Eye (tissue), 1 donor: ENCODE measurements around the gene BAHCC1.

Source experiments
- DNase-seq: peaks from one replicate; pipeline ENCODE4 v3.0.0-alpha.2; 2015

Gene BAHCC1

GRCh38 chr17:81500047-81500446 is 104.8 kb downstream of the BAHCC1 start:
- no peak for DNase-seq

GRCh38 chr17:81502471-81503017 is 107.3 kb downstream of the BAHCC1 start:
- DNase-seq = no peak

- DNase-seq = no peak
Measured at GRCh38 chr17:81503619-81504018, 108.4 kb downstream of the BAHCC1 start.

DNA sequence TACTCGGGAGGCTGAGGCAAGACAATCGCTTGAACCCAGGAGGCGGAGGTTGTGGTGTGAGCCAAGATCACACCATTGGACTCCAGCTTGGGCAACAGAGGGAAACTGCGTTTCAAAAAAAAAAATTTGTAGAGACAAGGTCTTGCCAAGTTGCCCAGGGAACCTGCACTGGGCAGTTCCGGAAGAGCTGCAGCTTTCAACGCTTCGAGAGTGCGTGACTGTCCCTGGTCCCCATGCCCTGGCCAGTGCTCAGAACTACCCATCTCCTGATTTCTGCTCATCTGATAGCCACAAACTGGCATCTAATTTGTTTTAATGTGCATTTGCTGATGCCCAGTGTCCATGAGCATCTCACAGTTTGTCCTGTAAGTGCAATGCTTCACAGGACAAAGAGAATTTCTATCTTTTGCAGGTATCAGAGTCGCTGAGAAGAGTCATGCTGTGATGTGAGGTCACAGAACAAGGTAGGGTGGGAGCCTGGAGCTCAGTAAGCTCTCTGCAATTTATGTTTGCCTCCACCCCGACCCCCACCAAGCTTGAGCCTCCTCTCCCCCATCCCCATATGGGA is 113.5 kb downstream of the BAHCC1 start:
- no peak for DNase-seq

GRCh38 chr17:81509207-81509971 is 114.1 kb downstream of the BAHCC1 start:
- no peak for DNase-seq

DNA sequence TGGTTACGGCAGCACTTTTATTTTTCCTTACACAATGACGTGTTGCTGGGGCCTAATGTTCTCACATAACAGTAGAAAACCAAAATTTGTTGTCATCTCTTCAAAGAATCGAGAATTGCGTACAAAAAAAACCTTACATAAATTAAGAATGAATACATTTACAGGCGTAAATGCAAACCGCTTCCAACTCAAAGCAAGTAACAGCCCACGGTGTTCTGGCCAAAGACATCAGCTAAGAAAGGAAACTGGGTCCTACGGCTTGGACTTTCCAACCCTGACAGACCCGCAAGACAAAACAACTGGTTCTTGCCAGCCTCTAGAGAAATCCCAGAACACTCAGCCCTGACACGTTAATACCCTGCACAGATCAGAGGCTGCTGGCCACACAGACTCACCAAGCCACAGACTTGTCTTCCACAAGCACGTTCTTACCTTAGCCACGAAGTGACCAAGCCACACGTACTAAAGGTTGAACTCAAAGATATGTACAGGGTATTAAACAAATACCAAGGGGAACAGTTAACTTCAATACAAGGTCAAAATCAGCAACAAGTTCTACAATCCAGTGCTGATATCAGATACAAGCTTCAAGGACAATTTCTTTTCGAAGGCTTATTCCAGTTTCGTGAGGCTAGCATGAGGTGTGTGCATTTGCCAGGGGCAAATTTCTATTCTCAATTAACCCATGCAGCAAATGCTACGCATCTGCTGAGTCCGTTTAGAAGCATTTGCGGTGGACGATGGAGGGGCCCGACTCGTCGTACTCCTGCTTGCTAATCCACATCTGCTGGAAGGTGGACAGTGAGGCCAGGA is 114.9 kb downstream of the BAHCC1 start:
- no peak for DNase-seq

- peak; percentile 63 for DNase-seq
Measured at GRCh38 chr17:81510785-81511553, 115.7 kb downstream of the BAHCC1 start.

GRCh38 chr17:81511554-81511803 is 116.2 kb downstream of the BAHCC1 start:
- no peak for DNase-seq

GRCh38 chr17:81511804-81512561 is 116.7 kb downstream of the BAHCC1 start:
- DNase-seq = no peak

GRCh38 chr17:81512562-81513371 is 117.5 kb downstream of the BAHCC1 start, which contains the start of gene ACTG1:
Gene ACTG1 (minus strand): TSS chr17:81512799. CDS start chr17:81512354, 445 bp downstream.
- DNase-seq = peak; percentile 97

GRCh38 chr17:81513372-81513752 is 118.1 kb downstream of the BAHCC1 start:
- peak; percentile 88 for DNase-seq

DNA sequence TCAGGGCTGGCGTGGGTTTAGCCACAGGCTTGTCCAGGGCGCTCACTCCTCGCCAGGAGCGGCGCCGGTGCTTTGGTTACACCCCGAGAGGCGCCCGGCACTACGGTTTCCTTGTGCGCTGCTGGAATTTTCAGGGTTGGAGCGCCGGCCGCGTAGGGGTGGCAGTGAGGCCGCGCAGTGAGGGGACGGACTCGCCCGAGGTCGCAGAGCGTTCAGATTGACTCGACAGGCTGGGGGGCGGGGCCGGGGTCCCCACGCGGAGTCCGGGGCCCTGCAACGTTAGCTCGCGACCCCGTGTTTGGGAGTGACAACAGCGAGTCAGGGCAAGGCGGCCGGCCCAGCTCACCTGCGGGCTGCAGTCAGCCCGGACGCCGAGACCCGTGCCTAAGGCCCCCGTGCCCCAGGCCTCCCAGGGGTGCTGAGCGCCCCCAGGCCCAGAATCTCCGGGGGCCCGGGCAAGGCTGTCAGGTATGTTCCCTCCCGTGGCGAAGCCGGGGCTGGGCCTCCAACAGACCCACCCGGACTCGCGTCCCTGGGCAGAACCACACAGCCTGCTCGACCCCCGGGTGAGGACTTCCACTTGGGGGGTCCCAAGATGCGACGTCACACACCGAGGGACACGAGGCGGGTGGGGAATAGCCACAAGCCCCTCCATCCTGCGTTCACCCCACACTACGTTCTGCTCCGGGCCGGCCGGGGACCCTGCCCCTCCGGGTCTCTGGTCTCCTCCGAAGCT is 118.7 kb downstream of the BAHCC1 start:
- DNase-seq = peak; percentile 79

DNA sequence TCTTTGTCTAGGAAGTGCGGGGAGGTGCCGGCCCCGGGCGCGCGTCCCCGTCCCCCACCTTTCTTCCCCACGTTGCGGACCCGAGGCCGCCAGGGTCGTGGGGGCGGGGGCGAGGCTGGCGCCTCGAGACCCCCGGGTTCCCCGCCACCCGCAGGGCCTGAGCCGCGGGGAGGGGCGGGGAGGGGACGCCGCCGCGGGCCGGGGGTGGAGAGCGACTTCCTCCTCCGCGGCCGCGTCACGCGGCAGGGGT is 119.2 kb downstream of the BAHCC1 start:
- DNase-seq = no peak

GRCh38 chr17:81514739-81515529 is 119.7 kb downstream of the BAHCC1 start:
- DNase-seq = peak; percentile 83

DNA sequence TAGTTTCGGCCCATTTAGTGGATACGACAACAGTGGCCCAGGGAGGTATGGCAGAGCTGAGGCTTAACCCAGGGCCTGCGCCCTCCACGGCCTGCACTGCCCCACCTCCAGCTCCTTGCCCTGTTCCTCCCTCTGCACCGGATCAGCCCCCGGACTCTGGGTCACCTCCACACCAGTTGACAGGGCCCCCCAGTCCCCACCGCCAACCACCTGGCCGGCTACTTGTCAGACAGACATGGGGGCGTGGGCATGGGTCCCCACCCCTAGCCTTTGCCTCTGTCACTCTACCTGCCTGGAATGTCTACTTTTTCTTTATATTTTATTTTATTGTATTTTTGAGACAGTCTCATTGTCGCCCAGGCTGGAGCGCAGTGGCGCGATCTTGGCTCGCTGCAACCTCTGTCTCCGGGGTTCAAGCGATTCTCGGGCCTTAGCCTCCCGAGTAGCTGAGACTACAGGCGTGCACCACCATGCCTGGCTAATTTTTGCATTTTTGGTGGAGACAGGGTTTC is 120.3 kb downstream of the BAHCC1 start:
- no peak for DNase-seq
